Endothelial cell of umbilical vein (primary cell): ENCODE data around the gene RBM42. TPM values are rescaled to one million over a fixed set of nuclear protein-coding genes. Genes with fewer than 3 reads are reported as not detected.

Experiments
- BruUV-seq: library from RNA; stranded (reverse); fragments of 400-500 nt; replicated peaks from 2 replicates; lab custom pipeline; 2021; lab: Mats Ljungman, UMichigan
- CTCF ChIA-PET: fragments of 300-600, 350-600 bp; sonication (Branson Sonifier 250); formaldehyde crosslinking; loops from one replicate; lab custom pipeline; 2021; ENCODE audit warnings: antibody characterized with exemption, inconsistent platforms; lab: Charles Lee
- POLR2A ChIA-PET: fragments of 300-600, 350-600 bp; sonication (Branson Sonifier 250); formaldehyde crosslinking; loops from one replicate; lab custom pipeline; 2021; ENCODE audit warnings: antibody characterized with exemption, inconsistent platforms; lab: Charles Lee
- DNase-seq: peaks from one replicate; pipeline ENCODE4 v3.0.0-alpha.2; 2011; ENCODE audit warnings: low read depth, low spot score
- FAIRE-seq: peaks from 2 replicates; lab custom pipeline; 2011; peaks lifted over from hg19 to GRCh38; lab: Jason Lieb, UNC
- H2AFZ ChIP-seq: 2 replicates; pipeline ENCODE4 v1.6.0; 2012; ENCODE audit warnings: low read depth, low read length, control low read depth, inconsistent platforms
- H3K27ac ChIP-seq: 2 replicates; pipeline ENCODE4 v1.5.1; 2011; ENCODE audit warnings: low read depth, mild to moderate bottlenecking, control low read depth, low read length, moderate library complexity; ENCODE audit not compliant: insufficient read depth
- H3K27me3 ChIP-seq, 2 experiments: 2 replicates each; pipeline versions ENCODE4 v1.6.0 to v1.6.1; 2011; ENCODE audit warnings: low read length in 2 of 2, mixed read lengths in 1 of 2; ENCODE audit not compliant: control insufficient read depth in 2 of 2, insufficient read depth in 2 of 2
- H3K36me3 ChIP-seq, 2 experiments: 2 replicates in 1 of 2; 3 replicates in 1 of 2; pipeline ENCODE4 v1.5.1; 2011; ENCODE audit warnings: low read length in 2 of 2, mild to moderate bottlenecking in 1 of 2, moderate library complexity in 1 of 2; ENCODE audit not compliant: control insufficient read depth in 2 of 2, insufficient read depth in 2 of 2; ENCODE audit errors: extremely low read depth in 1 of 2
- H3K4me1 ChIP-seq: 3 replicates; pipeline ENCODE4 v1.5.1; 2011; ENCODE audit warnings: mild to moderate bottlenecking, low read length; ENCODE audit not compliant: control insufficient read depth, insufficient read depth; ENCODE audit errors: extremely low read depth
- H3K4me2 ChIP-seq: 2 replicates; pipeline ENCODE4 v1.6.1; 2011; ENCODE audit warnings: low read length, control low read depth, mixed read lengths; ENCODE audit not compliant: insufficient read depth
- H3K4me3 ChIP-seq, 3 experiments: fragments of 200-600 bp in 1 of 3; sonication (generic), shearing (Covaris generic) in 1 of 3; replicated peaks in 1 of 3; 2 replicates each; pipeline ENCODE4 v1.5.1; 2011 to 2016; ENCODE audit warnings: control low read depth in 3 of 3, low read length in 3 of 3, mild to moderate bottlenecking in 2 of 3, inconsistent platforms in 1 of 3, low read depth in 1 of 3, moderate library complexity in 1 of 3; ENCODE audit not compliant: insufficient read depth in 1 of 3
- H3K79me2 ChIP-seq: 2 replicates; pipeline ENCODE4 v1.6.0; 2012; ENCODE audit warnings: low read length, inconsistent platforms; ENCODE audit not compliant: control insufficient read depth, insufficient read depth
- H3K9ac ChIP-seq: replicated peaks from 2 replicates; pipeline ENCODE3; 2011; ENCODE audit warnings: low read length, control low read depth; ENCODE audit not compliant: insufficient read depth; ENCODE audit errors: extremely low read depth
- H3K9me1 ChIP-seq: replicated peaks from 3 replicates; pipeline ENCODE4 v1.6.0; 2011; ENCODE audit warnings: mild to moderate bottlenecking, low read length; ENCODE audit not compliant: control insufficient read depth, insufficient read depth; ENCODE audit errors: extremely low read depth
- H3K9me3 ChIP-seq: replicated peaks from 2 replicates; pipeline ENCODE4 v1.5.1; 2012; ENCODE audit warnings: low read length, inconsistent platforms; ENCODE audit not compliant: control insufficient read depth, insufficient read depth
- H4K20me1 ChIP-seq: replicated peaks from 2 replicates; pipeline ENCODE3; 2011; ENCODE audit warnings: mild to moderate bottlenecking, low read length; ENCODE audit not compliant: control insufficient read depth, insufficient read depth; ENCODE audit errors: extremely low read depth
- EZH2 ChIP-seq: IDR thresholded peaks from 2 replicates; pipeline ENCODE4 v1.6.1; 2012; ENCODE audit warnings: borderline replicate concordance, low read depth, mild to moderate bottlenecking, moderate library complexity, low read length, inconsistent platforms; ENCODE audit not compliant: severe bottlenecking
- FOS ChIP-seq: IDR thresholded peaks from 2 replicates; pipeline ENCODE4 v1.6.1; 2011; ENCODE audit warnings: mild to moderate bottlenecking, low read length, moderate library complexity, borderline replicate concordance; ENCODE audit not compliant: insufficient read depth
- GATA2 ChIP-seq: IDR thresholded peaks from 2 replicates; pipeline ENCODE4 v1.7.0; 2011; ENCODE audit warnings: low read depth, mild to moderate bottlenecking, moderate library complexity, mixed read lengths, low read length; ENCODE audit not compliant: insufficient read length, insufficient read depth
- MYC ChIP-seq: IDR thresholded peaks from one replicate; pipeline ENCODE4 v1.6.1; 2011; ENCODE audit warnings: mild to moderate bottlenecking, low read depth, low read length
- POLR2A ChIP-seq: IDR thresholded peaks from 2 replicates; pipeline ENCODE4 v1.6.1; 2012; ENCODE audit warnings: low read depth, mild to moderate bottlenecking, control low read depth, low read length
- POLR2AphosphoS5 ChIP-seq: IDR thresholded peaks from 2 replicates; pipeline ENCODE4 v1.6.1; 2012; ENCODE audit warnings: low read depth, mild to moderate bottlenecking, control low read depth, low read length, moderate library complexity; ENCODE audit not compliant: insufficient read depth
- dilution Hi-C: fragments of 300-500 bp; cut with MboI; formaldehyde crosslinking; loops from one replicate; pipeline ENCODE4 v1.15.0; 2019; ENCODE audit warnings: low sequenced_read_pairs; ENCODE audit not compliant: extremely low pct_ligation_motif_present
- intact Hi-C: fragments of 100-400 bp; cut with micrococcal nuclease; formaldehyde crosslinking; loops from one replicate; pipeline ENCODE4 v1.10.0; 2022
- polyA plus RNA-seq, 4 experiments: library from polyadenylated mRNA; depleted of rRNA in 3 of 4; stranded (reverse) in 3 of 4; unstranded in 1 of 4; fragments of >200 nt; gene quantifications; 2 replicates each; pipeline versions ENCODE4 v1.2.1 to v1.2.3, GENCODE V29; 2011 to 2012; ENCODE audit warnings: missing spikeins in 1 of 4
- total RNA-seq: library from RNA; stranded (reverse); gene quantifications from 2 replicates; pipeline ENCODE4 v1.2.3, GENCODE V29; 2021
- TF ChIP-seq, protein P1 (sequence below), 2 donors: IDR thresholded peaks; 1 replicate in 1 of 2; 2 replicates in 1 of 2; pipeline ENCODE4 v1.5.1; 2011; ENCODE audit warnings: low read length in 2 of 2, mild to moderate bottlenecking in 2 of 2, moderate library complexity in 2 of 2, control low read depth in 1 of 2, inconsistent platforms in 1 of 2, low read depth in 1 of 2; ENCODE audit not compliant: insufficient read depth in 1 of 2; ENCODE audit errors: extremely low read depth in 1 of 2
- TF ChIP-seq, protein P2 (sequence below): IDR thresholded peaks from 2 replicates; pipeline ENCODE4 v1.6.1; 2011; ENCODE audit not compliant: insufficient read depth, insufficient read length

RBM42 gene
- total and polyA plus RNA-seq, 2 donors (not counting 3 experiments of a cell fraction or from before 2014, with no cell fraction given) = 78.3 to 97.3 TPM

DNA sequence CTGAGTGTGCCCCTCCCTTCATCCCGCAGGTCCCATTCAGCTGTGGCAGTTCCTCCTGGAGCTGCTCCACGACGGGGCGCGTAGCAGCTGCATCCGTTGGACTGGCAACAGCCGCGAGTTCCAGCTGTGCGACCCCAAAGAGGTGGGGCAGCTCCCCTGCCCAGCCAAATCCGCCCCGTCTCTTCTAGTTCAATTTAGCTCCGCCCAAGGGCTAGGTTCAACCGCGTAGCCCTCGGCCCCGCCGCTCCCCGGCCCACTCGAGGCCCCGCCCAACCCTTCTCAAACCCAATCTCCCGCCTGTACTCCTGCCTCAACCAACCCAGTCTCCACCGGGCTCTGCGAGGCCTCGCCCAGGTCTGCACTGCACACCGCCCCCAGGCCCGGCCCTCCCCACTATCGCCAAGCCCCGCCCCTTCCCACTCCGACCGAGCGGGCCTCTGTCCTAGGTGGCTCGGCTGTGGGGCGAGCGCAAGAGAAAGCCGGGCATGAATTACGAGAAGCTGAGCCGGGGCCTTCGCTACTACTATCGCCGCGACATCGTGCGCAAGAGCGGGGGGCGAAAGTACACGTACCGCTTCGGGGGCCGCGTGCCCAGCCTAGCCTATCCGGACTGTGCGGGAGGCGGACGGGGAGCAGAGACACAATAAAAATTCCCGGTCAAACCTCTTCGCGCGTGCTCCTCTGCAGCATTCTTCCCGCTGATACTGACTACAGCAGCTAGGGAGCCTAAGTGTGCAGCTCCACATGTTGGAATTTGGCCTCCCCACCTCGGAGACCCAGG, 15.6 kb downstream of the RBM42 start:
- H3K9me3 ChIP-seq = no peaks in the 10 kb centered on the region
- TF ChIP-seq GATA2 = no peak
- peaks cover 12% of the 10 kb centered on the region for H3K79me2 ChIP-seq
- dilution Hi-C loops (no loop called here), intact Hi-C loops (loop anchor here (1.0 kb wide), 4 partner anchors 16 to 87 kb away; partner anchors contain the start of gene HAUS5)
- peak; percentile 93 for DNase-seq
- peak overlapping the region; percentile 44 for H3K27ac ChIP-seq
- peaks cover 23% of the 10 kb centered on the region for H3K4me1 ChIP-seq
- peak overlapping the region; percentile 17 for H3K9ac ChIP-seq
- ChIA-PET POLR2A (no interaction called here), CTCF (interaction anchor here (0.6 to 1.8 kb wide), 6 partner anchors 10 to 96 kb away, joined by 3 to 5 read pairs (median 4); no protein-coding TSS in a partner anchor)
- H3K27me3 ChIP-seq = no peaks in the 10 kb centered on the region
- peak overlapping the region; percentile 50 to 66 (median 55) for H3K4me3 ChIP-seq
- H3K36me3 ChIP-seq = no peaks in the 10 kb centered on the region
- no peaks in the 10 kb centered on the region for H4K20me1 ChIP-seq
- peak; percentile 94 for FAIRE-seq
- no TSS peak for BruUV-seq
- no peaks in the 10 kb centered on the region for H3K9me1 ChIP-seq
- peak overlapping the region; percentile 94 for H2AFZ ChIP-seq
- peak overlapping the region; percentile 82 for H3K4me2 ChIP-seq

DNA sequence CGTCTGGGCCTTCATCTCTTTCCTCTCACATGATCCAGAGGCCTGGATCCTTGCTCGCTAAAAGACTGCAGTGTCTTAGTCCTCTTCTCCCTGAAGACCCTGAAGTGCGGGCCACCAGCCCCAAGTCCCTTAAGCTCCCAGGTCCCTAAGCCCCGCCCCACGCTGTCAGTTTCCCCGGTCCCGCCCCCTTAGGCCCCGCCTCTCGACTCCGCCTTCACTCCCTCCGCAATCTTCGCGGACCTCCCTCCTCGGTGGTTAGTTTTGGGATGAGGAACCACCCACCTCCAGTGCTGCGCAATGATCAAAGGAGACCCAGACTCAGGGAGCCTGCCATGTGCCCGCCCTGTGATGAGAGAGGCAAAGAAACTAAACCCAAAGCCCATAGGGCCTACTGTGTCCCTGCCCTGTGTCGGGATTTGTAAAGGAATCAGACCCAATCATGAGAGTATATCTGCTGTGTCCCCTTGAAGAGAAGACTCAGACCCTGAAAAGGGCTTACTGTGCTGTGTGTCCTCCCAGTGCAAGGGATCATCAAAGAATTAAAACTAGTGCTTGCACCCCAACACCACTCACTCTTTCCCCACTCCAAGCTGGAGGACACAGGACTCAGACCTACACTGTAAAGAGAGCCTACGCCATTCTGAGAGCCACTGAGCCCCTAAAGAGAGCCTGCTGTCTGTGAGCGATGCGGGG, 16.3 kb downstream of the RBM42 start:
- intact Hi-C loops = loop anchor here (1.0 to 5.0 kb wide), 5 partner anchors 17 to 112 kb away; partner anchors contain the start of genes HAUS5, HSPB6 and PROSER3
- TF ChIP-seq POLR2AphosphoS5 (no peak), POLR2A (no peak), FOS (no peak), EZH2 (no peak), MYC (no peak)
- TF ChIP-seq, protein P1, sequence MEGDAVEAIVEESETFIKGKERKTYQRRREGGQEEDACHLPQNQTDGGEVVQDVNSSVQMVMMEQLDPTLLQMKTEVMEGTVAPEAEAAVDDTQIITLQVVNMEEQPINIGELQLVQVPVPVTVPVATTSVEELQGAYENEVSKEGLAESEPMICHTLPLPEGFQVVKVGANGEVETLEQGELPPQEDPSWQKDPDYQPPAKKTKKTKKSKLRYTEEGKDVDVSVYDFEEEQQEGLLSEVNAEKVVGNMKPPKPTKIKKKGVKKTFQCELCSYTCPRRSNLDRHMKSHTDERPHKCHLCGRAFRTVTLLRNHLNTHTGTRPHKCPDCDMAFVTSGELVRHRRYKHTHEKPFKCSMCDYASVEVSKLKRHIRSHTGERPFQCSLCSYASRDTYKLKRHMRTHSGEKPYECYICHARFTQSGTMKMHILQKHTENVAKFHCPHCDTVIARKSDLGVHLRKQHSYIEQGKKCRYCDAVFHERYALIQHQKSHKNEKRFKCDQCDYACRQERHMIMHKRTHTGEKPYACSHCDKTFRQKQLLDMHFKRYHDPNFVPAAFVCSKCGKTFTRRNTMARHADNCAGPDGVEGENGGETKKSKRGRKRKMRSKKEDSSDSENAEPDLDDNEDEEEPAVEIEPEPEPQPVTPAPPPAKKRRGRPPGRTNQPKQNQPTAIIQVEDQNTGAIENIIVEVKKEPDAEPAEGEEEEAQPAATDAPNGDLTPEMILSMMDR (IDR thresholded peaks at IDR 0.05; ENCODE audit: extremely low read depth in 1 of 2, insufficient read depth in 1 of 2, low read depth in 1 of 2, low read length in 2 of 2) = no peak
- TF ChIP-seq, protein P2, sequence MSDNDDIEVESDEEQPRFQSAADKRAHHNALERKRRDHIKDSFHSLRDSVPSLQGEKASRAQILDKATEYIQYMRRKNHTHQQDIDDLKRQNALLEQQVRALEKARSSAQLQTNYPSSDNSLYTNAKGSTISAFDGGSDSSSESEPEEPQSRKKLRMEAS = no peak
- Histone ChIP-seq H3K27ac (no peak overlapping the region), H4K20me1 (no peaks in the 10 kb centered on the region), H3K4me3 (peak overlapping the region in 2 of 3 experiments; percentile 30 to 34), H3K36me3 (no peaks in the 10 kb centered on the region), H3K27me3 (no peaks in the 10 kb centered on the region), H3K9me3 (no peaks in the 10 kb centered on the region), H3K9ac (no peak overlapping the region), H2AFZ (peak overlapping the region; percentile 94), H3K9me1 (no peaks in the 10 kb centered on the region), H3K4me1 (peaks cover 23% of the 10 kb centered on the region), H3K79me2 (peaks cover 15% of the 10 kb centered on the region), H3K4me2 (peak overlapping the region; percentile 71)
- CTCF ChIA-PET = interaction anchor here (0.6 to 1.8 kb wide), 3 partner anchors 9 to 87 kb away, joined by 3 to 5 read pairs (median 3); no protein-coding TSS in a partner anchor
- POLR2A ChIA-PET = no interaction called here
- no TSS peak for BruUV-seq
- FAIRE-seq = peak; percentile 37
- peak; percentile 54 for DNase-seq
- dilution Hi-C loops = no loop called here
